ENCODE measurements around the gene ADGRL3. TPM values are rescaled to one million over a fixed set of nuclear protein-coding genes. Genes with fewer than 3 reads are reported as not detected.

Gene ADGRL3
- total RNA-seq, 1 donor from 2014 or later = 34.5 TPM

DNA sequence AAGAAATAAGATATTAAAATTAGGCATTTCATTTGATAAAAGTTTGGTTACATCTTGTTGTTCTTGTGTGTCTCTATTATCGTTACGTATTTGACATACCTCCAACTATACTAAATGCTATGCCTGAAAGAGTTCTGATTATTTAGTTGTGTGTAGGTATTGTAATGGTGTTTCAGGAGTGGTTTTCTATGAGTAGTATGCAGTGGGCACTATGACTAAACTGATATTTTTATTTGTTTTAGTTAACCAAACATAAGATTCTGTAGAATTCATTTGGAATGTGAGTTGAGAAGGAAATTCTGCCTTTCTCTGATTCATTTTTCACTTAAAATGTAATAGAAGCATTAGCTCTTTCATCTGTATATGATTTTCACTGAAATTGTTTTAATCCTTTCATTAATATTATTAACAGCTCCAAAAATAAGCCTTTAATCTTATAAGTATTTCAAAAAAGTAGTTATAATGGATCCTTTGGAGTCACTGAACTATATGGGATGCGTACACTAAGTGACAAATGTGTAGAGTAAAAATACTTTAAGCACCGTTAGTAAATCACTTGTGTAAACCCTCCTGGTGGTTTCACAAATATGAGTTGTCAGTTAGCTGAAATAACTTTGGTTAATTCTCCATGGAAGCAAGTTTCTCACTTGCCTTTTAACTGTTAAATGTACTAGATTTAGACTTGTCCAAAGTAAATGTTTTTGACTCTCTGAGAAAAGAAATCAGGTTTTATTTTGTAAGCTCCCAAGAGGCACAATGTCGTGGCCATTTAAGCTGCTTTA lies 388.7 kb downstream of the ADGRL3 start:
- H3K9me3 Mint-ChIP-seq = no peaks in the 10 kb centered on the region
- no peaks in the 10 kb centered on the region for H3K36me3 Mint-ChIP-seq (ENCODE audit: low read depth)
- no peak for TF ChIP-seq CTCF (conservative IDR thresholded peaks at IDR 0.05)
- H3K27ac Mint-ChIP-seq (ENCODE audit: unreplicated experiment) = no peak overlapping the region
- no peak overlapping the region for H3K4me3 Mint-ChIP-seq
- peaks cover 10% of the 10 kb centered on the region for H3K4me1 Mint-ChIP-seq
- DNase-seq (ENCODE audit: low read depth, low spot score) = no peak
- no peaks in the 10 kb centered on the region for H3K27me3 Mint-ChIP-seq (ENCODE audit: low read depth)

DNA sequence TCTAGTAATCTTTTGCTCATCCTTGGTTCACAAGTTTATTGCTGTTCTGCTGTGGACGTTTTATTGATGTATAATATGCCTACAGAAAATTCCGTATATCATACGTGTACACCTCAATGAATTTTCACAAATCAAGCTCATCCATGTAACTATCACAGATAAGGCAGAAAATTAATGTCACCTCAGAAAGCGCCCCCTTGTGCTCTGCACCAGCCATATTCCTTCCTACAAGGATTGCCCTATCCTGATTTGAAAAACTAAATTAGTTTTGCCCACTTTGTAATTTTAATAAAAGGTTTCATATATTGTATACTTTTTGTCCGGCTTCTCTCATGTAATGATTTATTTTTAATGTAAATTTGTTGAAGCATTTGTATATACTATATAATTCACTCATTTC lies 390.8 kb downstream of the ADGRL3 start:
- Mint-ChIP-seq H3K4me3 (no peak overlapping the region), H3K9me3 (no peaks in the 10 kb centered on the region), H3K27me3 (ENCODE audit: low read depth) (no peaks in the 10 kb centered on the region), H3K27ac (ENCODE audit: unreplicated experiment) (no peak overlapping the region), H3K36me3 (ENCODE audit: low read depth) (no peaks in the 10 kb centered on the region), H3K4me1 (peaks cover 5% of the 10 kb centered on the region)
- DNase-seq (ENCODE audit: low read depth, low spot score) = no peak
- TF ChIP-seq CTCF (conservative IDR thresholded peaks at IDR 0.05) = peak; percentile 36

DNA sequence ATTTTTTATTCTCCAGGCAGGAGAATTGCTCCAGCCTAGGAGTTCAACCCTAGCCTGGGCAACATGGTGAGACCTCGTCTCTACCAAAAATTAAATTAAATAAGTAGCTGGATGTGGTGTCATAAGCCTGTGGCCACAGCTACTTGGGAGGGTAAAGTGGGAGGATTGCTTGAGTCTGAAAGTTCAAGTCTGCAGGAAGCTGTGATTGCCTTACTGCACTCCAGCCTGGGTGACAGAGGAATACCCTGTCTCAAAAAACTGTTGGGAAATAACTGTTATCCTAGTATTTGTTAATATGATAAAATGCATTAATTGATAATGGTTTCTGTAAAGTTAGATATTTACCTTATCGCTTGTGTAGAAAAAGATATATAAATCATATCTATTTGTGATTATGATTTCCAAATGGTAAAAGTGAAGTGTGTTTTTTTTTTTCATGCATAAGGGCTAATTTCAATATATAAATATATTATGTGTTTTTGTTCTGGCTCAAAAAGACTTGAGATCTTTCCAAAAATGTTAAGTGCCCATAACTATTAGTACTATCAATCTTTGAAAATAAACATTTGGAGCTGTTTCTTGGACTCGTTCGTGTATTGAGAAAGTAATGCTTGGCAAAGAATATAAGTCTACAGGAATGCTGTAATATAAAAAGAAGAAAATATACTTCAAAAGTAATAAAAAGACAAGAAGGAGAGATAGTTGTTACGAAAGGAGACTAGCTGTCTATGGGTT lies 396.6 kb downstream of the ADGRL3 start:
- Mint-ChIP-seq H3K36me3 (ENCODE audit: low read depth) (no peaks in the 10 kb centered on the region), H3K27ac (ENCODE audit: unreplicated experiment) (no peak overlapping the region)
- no peak for TF ChIP-seq CTCF (conservative IDR thresholded peaks at IDR 0.05)

GRCh38 chr4:61603086-61603485 lies 403.0 kb downstream of the ADGRL3 start:
- no peak for DNase-seq (ENCODE audit: low read depth, low spot score)
- Mint-ChIP-seq H3K4me1 (no peaks in the 10 kb centered on the region), H3K9me3 (peaks cover 3% of the 10 kb centered on the region), H3K4me3 (no peak overlapping the region), H3K27me3 (ENCODE audit: low read depth) (no peaks in the 10 kb centered on the region), H3K36me3 (ENCODE audit: low read depth) (no peaks in the 10 kb centered on the region), H3K27ac (ENCODE audit: unreplicated experiment) (no peak overlapping the region)
- no peak for TF ChIP-seq CTCF (conservative IDR thresholded peaks at IDR 0.05)

More for the DNA sequence above, 396.6 kb downstream of the ADGRL3 start:
- Mint-ChIP-seq H3K4me1 (peaks cover 5% of the 10 kb centered on the region), H3K9me3 (no peaks in the 10 kb centered on the region), H3K27me3 (ENCODE audit: low read depth) (no peaks in the 10 kb centered on the region), H3K4me3 (no peak overlapping the region)
- no peak for DNase-seq (ENCODE audit: low read depth, low spot score)

GRCh38 chr4:61604054-61604453 lies 403.9 kb downstream of the ADGRL3 start:
- H3K36me3 Mint-ChIP-seq (ENCODE audit: low read depth) = no peaks in the 10 kb centered on the region
- H3K27me3 Mint-ChIP-seq (ENCODE audit: low read depth) = no peaks in the 10 kb centered on the region
- no peak for TF ChIP-seq CTCF (conservative IDR thresholded peaks at IDR 0.05)
- H3K9me3 Mint-ChIP-seq = peaks cover 3% of the 10 kb centered on the region
- H3K4me1 Mint-ChIP-seq = no peaks in the 10 kb centered on the region
- no peak overlapping the region for H3K27ac Mint-ChIP-seq (ENCODE audit: unreplicated experiment)
- DNase-seq (ENCODE audit: low read depth, low spot score) = no peak
- H3K4me3 Mint-ChIP-seq = no peak overlapping the region
